Tibial nerve (tissue), 3 donors: ENCODE data around the gene MAN2A1.

Experiments
- CTCF ChIP-seq, 5 experiments: fragments of 200-600 bp in 3 of 5; fragments of 450-650 bp in 2 of 5; sonication (generic) in 3 of 5; IDR thresholded peaks; one replicate each; pipeline ENCODE4 v1.5.1; 2016 to 2019; ENCODE audit warnings: antibody characterized with exemption in 5 of 5, mild to moderate bottlenecking in 3 of 5, moderate library complexity in 2 of 5
- POLR2A ChIP-seq, 2 donors: fragments of 450-650 bp; IDR thresholded peaks; one replicate each; pipeline ENCODE4 v1.6.1; 2017; ENCODE audit warnings: antibody characterized with exemption in 2 of 2, mild to moderate bottlenecking in 2 of 2, moderate library complexity in 2 of 2

- no peak for TF ChIP-seq CTCF (IDR thresholded peaks at IDR 0.05)
- TF ChIP-seq POLR2A (IDR thresholded peaks at IDR 0.05): no peak
Observed at GRCh38 chr5:109718632-109719031, 28.9 kb downstream of the MAN2A1 start.
